NCI-H460 (cell line): ENCODE data around the gene OR6C3. TPM values are rescaled to one million over a fixed set of nuclear protein-coding genes. Genes with fewer than 3 reads are reported as not detected.
"Not testable (repeated sequence)": the region's sequence is repeated elsewhere in the genome, so short reads cannot be mapped to it uniquely, and the experiment has no call there.

Source experiments
- DNase-seq: peaks from one replicate; pipeline ENCODE4 v3.0.0-alpha.2; 2016; ENCODE audit warnings: low read depth; ENCODE audit errors: extremely low read depth
- polyA plus RNA-seq: library from polyadenylated mRNA; depleted of rRNA; stranded (reverse); fragments of >200 nt; gene quantifications from 2 replicates; pipeline ENCODE4 v1.2.3, GENCODE V29; 2014; cell fraction: nucleus; rRNA removed
- total RNA-seq: library from RNA; depleted of rRNA; stranded (reverse); fragments of >200 nt; shearing (Covaris generic); gene quantifications from 2 replicates; pipeline ENCODE4 v1.2.3, GENCODE V29; 2014; rRNA removed

Gene OR6C3
- total RNA-seq = not detected in 2 replicates
- not detected in 2 replicates for polyA plus RNA-seq

DNA sequence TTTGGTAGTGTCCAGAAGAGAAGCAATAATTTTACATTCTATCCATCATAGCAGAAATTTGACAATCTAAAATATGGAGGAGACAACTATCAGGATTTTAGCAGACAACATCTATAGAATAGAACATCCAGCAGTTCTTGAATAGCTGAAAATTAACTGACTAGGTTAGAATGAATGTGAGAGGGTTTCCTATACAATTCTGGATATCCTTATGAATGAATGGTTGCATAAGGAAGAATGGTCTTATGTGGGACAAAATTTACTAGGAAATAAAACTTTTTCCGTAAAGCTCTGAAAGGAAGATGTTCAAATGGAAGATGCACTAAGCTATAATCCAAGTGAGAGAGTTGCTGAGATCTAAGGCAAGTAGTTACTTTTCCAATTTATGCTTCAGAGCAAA lies at the start of gene OR6C3:
OR6C3 (plus strand) TSS at position 301 of the 400 bp plus-strand sequence. CDS start 955 bp downstream, outside the sequence.
- DNase-seq = no peak

DNA sequence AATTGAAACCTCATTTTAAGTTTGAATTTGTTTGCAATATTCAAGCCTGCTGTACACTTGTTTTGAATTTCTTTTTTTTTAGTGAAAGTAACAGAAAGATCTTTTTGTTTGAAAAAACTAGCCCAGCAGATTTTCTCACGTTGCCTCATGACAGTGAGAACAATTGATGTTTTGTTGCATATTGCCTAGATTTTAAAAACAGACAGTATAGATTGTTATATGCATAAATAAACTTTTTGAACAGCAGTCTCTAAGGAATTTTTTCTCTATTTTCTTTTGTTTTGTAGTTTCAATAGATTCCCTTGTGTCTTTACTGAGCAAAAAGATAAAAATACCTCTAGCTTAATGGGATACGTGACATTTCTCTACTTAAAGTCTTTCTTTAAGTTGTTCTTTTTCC lies 49.6 kb upstream of the OR6C3 start:
- no peak for DNase-seq

DNA sequence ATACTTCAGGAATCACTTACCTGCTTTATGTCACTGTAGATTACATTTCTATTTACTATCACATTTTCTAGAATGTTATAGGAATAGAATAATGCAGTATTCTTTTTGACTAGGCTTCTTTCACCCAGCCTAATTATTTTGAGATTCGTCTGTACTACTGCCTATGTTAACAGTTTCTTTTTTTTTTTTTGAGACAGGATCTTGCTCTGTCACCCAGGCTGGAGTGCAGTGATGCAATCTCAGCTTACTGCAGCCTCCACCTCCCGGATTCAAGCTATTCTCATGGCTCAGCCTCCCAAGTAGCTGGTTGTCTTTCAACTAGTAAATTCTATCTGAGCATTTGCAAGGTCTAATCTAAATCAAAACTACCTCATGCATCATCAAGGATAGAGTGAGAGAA lies 40.5 kb upstream of the OR6C3 start:
- no peak for DNase-seq

DNA sequence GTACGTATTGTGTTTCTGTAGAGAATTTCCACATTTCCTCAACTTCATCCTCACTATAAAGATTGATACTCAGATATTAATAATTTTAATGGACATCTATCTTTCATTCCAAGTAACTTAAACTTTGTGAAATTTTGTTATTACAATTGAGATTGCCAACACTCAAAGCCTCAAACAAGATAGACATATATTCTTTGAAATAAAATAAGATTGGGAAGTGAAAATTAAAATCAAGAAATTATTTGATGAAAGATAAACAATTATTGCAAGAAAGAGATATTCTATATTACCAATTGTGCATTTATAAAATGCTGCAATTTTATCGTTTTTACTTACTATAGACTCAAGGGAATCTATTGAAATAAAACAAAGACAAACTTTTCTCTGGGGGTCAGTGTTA lies 34.1 kb upstream of the OR6C3 start, which contains the start of gene OR6C6:
OR6C6 (minus strand) TSS at position 101 of the 400 bp plus-strand sequence. CDS start 1,337 bp downstream, outside the sequence.
- DNase-seq = no peak

DNA sequence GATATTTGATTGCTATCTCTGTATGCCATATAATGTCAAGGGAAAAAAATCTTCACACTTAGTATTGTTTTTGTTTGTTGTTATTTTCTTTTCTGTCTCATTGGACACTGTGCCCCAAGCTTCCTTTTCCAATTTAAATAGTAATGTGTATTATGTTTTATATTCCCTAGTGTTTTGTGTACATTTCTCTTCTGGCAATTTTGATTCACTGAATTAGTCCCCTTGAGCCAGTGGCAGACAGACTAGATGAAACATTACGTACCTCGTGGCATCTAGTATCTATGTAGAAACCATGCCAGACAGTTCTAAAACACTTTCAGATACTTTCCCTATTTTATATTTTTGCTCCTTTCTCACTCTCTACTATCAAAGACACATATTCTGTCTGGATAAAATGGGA lies 16.5 kb upstream of the OR6C3 start, which contains the start of gene OR6C1:
OR6C1 (plus strand) TSS at position 301 of the 400 bp plus-strand sequence. CDS start 6,257 bp downstream, outside the sequence.
- DNase-seq = no peak

DNA sequence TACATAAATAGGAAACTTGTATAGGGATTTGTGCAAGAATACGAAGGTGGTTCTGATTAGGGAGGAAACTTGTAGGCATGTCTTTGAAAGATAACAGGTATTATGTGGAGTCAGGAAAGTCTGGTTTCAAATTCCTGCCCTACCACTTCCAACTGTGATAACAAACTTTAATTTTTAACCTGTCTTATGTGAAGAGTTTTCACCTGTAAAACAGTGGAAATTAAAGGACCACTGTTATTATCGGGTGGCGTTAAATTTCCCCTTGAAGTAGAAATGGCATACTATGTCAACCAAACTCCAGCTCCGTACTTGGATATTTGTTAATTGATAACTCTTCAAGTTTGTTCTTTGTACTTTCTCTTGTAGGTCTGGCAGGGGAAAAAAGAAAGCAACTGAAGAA lies 10.3 kb upstream of the OR6C3 start:
- DNase-seq = no peak

DNA sequence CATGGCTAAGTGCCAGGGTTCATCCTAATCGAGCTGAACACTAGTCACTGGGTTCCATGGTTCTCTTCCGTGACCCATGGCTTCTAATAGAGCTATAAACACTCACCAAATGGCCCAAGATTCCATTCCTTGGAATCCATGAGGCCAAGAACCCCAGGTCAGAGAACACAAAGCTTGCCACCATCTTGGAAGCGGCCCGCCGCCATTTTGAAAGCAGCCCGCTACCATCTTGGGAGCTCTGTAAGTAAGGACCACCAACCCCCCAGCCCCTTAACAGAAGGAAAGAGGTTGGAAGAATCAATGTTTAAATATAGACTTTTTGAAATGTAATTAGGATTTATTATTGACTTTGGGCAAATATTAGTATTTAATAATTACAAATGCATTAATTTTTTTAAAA lies 4.7 kb upstream of the OR6C3 start:
- DNase-seq = not testable (repeated sequence)

DNA sequence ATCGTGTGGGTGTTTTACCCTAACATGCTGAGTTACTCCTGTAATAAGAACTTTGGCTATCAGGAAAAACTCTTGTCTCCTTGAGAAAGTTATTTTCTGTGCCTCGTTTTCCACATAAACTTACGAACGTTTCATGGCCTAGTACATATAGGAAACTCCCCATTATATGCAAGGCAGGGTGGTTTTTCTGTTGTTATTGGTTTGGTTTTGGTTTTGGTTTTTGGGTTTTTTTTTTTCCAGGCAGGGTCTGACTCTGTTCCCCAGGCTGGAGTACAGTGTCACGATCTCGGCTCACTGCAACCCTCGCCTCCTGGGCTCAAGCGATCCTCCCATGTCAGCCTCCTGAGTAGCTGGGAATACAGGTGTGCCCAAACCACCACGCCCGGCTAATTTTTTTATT lies 5.5 kb downstream of the OR6C3 start:
- no peak for DNase-seq

DNA sequence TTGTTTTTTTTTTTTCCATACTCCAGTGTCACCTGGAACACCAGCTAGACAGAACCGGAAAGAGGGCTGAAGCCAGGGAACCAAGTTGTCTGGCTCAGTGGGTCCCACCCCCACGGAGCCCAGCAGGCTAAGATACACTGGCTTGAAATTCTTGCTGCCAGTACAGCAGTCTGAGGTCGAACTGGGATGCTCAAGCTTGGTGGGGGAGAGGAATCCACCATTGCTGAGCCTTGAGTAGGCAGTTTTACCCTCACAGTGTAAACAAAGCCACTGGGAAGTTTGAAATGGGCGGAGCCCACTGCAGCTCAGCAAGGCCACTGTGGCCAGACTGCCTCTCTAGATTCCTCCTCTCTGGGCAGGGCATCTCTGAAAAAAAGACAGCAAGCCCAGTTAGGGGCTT lies 24.8 kb downstream of the OR6C3 start:
- DNase-seq = not testable (repeated sequence)

DNA sequence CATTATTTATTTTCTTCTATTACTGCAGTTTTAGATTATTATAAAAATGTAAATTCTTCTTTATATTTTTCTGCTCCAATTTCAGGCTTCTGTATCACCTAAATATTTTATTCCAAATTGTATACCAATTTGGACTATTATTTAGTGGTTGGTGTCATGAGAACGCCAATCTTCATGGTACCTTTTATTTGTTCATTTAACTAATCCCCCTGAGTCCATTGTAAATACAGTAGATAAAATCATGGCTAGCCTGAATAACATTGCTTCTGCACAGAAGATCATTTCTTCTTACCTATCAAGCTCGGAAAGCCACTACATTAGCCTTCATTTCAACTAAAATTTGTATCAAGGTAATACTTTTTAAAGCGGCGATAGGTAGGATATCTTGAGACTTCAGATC lies 32.1 kb downstream of the OR6C3 start, which contains the start of gene OR6C75:
OR6C75 (plus strand) TSS at position 301 of the 400 bp plus-strand sequence. CDS start 2,136 bp downstream, outside the sequence.
- no peak for DNase-seq

DNA sequence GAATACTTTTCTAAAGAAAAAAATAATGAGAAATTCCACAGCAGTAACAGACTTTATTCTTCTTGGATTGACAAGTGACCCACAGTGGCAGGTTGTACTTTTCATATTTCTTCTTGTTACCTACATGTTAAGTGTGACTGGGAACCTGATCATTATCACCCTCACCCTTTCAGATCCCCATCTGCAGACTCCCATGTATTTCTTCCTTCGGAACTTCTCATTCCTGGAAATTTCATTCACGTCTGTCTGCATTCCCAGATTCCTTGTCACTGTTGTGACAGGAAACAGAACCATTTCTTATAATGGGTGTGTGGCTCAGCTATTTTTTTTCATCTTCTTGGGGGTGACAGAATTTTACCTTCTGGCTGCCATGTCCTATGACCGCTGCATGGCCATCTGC lies 34.5 kb downstream of the OR6C3 start:
- DNase-seq = no peak

DNA sequence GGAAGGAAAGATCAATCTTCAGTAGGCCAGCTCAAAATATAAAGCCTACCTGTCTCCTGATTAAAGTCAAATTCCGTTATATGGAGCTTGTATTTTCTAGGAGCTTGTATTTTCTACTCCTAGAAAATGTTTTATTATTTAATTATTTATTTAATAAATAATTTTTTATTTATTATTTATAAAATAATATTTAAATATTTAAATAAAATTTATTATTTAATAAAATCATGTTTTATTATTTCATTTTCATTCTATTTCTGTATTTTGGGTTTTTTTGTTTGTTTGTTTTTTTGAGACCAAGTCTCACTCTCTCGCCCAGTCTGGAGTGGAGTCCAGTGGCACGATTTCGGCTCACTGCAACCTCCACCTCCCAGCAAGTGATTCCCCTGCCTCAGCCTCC lies 42.0 kb downstream of the OR6C3 start:
- DNase-seq = no peak

Other genes with a start within 250 kb of the OR6C3 start
- gene OR9K2, start 204.3 kb upstream of the OR6C3 start, total RNA-seq = not detected in 2 replicates
- not detected in 2 replicates for gene OR10A7, start 109.7 kb upstream of the OR6C3 start, total RNA-seq
- not detected in 2 replicates for gene OR6C74, start 86.1 kb upstream of the OR6C3 start, total RNA-seq
- gene OR6C6, start 34.2 kb upstream of the OR6C3 start, total RNA-seq = not detected in 2 replicates
- gene OR6C1, start 16.4 kb upstream of the OR6C3 start, total RNA-seq = not detected in 2 replicates
- gene OR6C75, start 32.2 kb downstream of the OR6C3 start, total RNA-seq = not detected in 2 replicates
- gene OR6C65, start 69.8 kb downstream of the OR6C3 start, total RNA-seq = not detected in 2 replicates
- gene OR6C76, start 95.5 kb downstream of the OR6C3 start, total RNA-seq = not detected in 2 replicates
- gene OR6C2, start 113.3 kb downstream of the OR6C3 start, total RNA-seq = not detected in 2 replicates
- gene OR6C70, start 139.4 kb downstream of the OR6C3 start, total RNA-seq = not detected in 2 replicates
- gene OR6C68, start 161.6 kb downstream of the OR6C3 start, total RNA-seq = not detected in 2 replicates
- gene OR6C4, start 218.9 kb downstream of the OR6C3 start, total RNA-seq = not detected in 2 replicates
- gene OR2AP1, start 241.7 kb downstream of the OR6C3 start, total RNA-seq = not detected in 2 replicates